Body of pancreas (tissue), 4 donors: ENCODE data around the gene HKDC1.

Source experiments
- POLR2A ChIP-seq, 3 donors: fragments of 450-650 bp; IDR thresholded peaks; one replicate each; pipeline ENCODE4 v1.6.1; 2016; ENCODE audit warnings: antibody characterized with exemption in 3 of 3, mild to moderate bottlenecking in 2 of 3
- TF ChIP-seq, protein P1 (sequence below), 7 experiments: fragments of 450-650 bp in 4 of 7; fragments of 200-600 bp in 3 of 7; sonication (generic) in 3 of 7; IDR thresholded peaks; one replicate each; pipeline ENCODE4 v1.5.1; 2016 to 2019; ENCODE audit warnings: antibody characterized with exemption in 7 of 7

DNA sequence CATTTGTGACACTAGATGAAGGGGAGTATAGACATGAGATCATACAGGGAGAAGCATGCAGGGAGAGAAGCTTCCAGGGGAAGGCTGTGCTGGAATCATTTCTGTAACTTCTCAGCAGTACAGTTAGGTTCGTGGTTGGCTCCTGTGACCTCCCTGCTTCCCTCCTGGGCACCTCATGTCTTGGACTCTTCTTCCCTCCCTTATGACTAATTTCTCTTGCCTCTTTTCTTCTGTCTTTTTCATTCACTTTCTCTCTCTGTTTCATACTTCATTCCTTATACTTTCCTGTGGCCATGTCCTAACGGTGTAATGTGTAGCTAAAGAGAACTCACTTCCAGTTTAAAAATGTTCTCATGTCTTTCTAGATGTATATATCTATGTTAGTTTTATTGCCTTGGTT, 19.1 kb upstream of the HKDC1 start:
- TF ChIP-seq, protein P1, sequence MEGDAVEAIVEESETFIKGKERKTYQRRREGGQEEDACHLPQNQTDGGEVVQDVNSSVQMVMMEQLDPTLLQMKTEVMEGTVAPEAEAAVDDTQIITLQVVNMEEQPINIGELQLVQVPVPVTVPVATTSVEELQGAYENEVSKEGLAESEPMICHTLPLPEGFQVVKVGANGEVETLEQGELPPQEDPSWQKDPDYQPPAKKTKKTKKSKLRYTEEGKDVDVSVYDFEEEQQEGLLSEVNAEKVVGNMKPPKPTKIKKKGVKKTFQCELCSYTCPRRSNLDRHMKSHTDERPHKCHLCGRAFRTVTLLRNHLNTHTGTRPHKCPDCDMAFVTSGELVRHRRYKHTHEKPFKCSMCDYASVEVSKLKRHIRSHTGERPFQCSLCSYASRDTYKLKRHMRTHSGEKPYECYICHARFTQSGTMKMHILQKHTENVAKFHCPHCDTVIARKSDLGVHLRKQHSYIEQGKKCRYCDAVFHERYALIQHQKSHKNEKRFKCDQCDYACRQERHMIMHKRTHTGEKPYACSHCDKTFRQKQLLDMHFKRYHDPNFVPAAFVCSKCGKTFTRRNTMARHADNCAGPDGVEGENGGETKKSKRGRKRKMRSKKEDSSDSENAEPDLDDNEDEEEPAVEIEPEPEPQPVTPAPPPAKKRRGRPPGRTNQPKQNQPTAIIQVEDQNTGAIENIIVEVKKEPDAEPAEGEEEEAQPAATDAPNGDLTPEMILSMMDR (IDR thresholded peaks at IDR 0.05), result no peak
- no peak for TF ChIP-seq POLR2A (IDR thresholded peaks at IDR 0.05)
